HCT116 (cell line): ENCODE data around the gene ABHD16A. TPM values are rescaled to one million over a fixed set of nuclear protein-coding genes. Genes with fewer than 3 reads are reported as not detected.

ENCODE experiments used
- ATAC-seq: fragments of 200-7000 bp; cut with Tn5 transposase; 2 replicates; pipeline ENCODE4 v1.9.1; 2020; ENCODE audit warnings: mild to moderate bottlenecking, moderate library complexity
- BruUV-seq: library from RNA; stranded (reverse); fragments of 400-500 nt; replicated peaks from 2 replicates; lab custom pipeline; 2021; lab: Mats Ljungman, UMichigan
- CTCF ChIA-PET: fragments of 300-600 bp; sonication (Branson Sonifier 250); formaldehyde crosslinking; loops from one replicate; lab custom pipeline; 2021; ENCODE audit warnings: antibody characterized with exemption; lab: Charles Lee
- POLR2A ChIA-PET: fragments of 300-600, 350-600 bp; sonication (Branson Sonifier 250); formaldehyde crosslinking; loops from one replicate; lab custom pipeline; 2021; ENCODE audit warnings: antibody characterized with exemption; lab: Charles Lee
- RAD21 ChIA-PET, 2 experiments: fragments of 300-600 bp; sonication (Branson Sonifier 250); formaldehyde crosslinking; loops; one replicate each; lab custom pipeline; 2023; ENCODE audit warnings: low total read pairs in 2 of 2; ENCODE audit not compliant: uncharacterized antibody in 2 of 2, unreplicated experiment in 2 of 2, low non-redundant PET in 1 of 2; lab: Charles Lee
- DNase-seq: peaks from one replicate; pipeline ENCODE4 v3.0.0-alpha.2; 2010; ENCODE audit warnings: low read depth, low spot score
- H2AFZ ChIP-seq: fragments of 200-600 bp; shearing (Covaris generic), sonication (generic); 2 replicates; pipeline ENCODE4 v1.6.1; 2017; ENCODE audit warnings: low read depth, mixed run types, mixed read lengths, antibody characterized with exemption, low read length; ENCODE audit not compliant: poor library complexity, severe bottlenecking
- H3K27ac ChIP-seq: 2 replicates; pipeline ENCODE4 v1.5.1; 2012; ENCODE audit warnings: low read depth, low read length
- H3K27me3 ChIP-seq: fragments of 200-600 bp; sonication (generic); 2 replicates; pipeline ENCODE4 v1.6.1; 2016; ENCODE audit warnings: mixed run types, low read length, mixed read lengths; ENCODE audit not compliant: insufficient read depth
- H3K36me3 ChIP-seq, 2 experiments: fragments of 200-500 bp in 1 of 2; fragments of 200-600 bp in 1 of 2; sonication (Bioruptor generic) in 1 of 2; sonication (generic) in 1 of 2; 2 replicates each; pipeline versions ENCODE4 v1.5.1 to v1.6.1; 2014 to 2016; ENCODE audit warnings: low read length in 2 of 2, inconsistent platforms in 1 of 2, mixed read lengths in 1 of 2, mixed run types in 1 of 2; ENCODE audit not compliant: insufficient read depth in 2 of 2, control insufficient read depth in 1 of 2
- H3K4me1 ChIP-seq, 2 experiments: fragments of 200-600 bp in 1 of 2; sonication (generic) in 1 of 2; 2 replicates each; pipeline versions ENCODE4 v1.5.1 to v1.6.1; 2012 to 2017; ENCODE audit warnings: low read length in 2 of 2, inconsistent platforms in 1 of 2, mild to moderate bottlenecking in 1 of 2, mixed read lengths in 1 of 2, mixed run types in 1 of 2, moderate library complexity in 1 of 2; ENCODE audit not compliant: insufficient read depth in 2 of 2, control insufficient read depth in 1 of 2
- H3K4me2 ChIP-seq: fragments of 200-600 bp; sonication (generic); 2 replicates; pipeline ENCODE4 v1.6.1; 2017; ENCODE audit warnings: mixed run types, low read length, mixed read lengths
- H3K4me3 ChIP-seq, 2 experiments: fragments of 200-600 bp in 1 of 2; sonication (generic) in 1 of 2; replicated peaks in 1 of 2; 2 replicates each; pipeline ENCODE4 v1.5.1; 2011 to 2016; ENCODE audit warnings: low read length in 2 of 2, control low read depth in 1 of 2, low read depth in 1 of 2, mild to moderate bottlenecking in 1 of 2, mixed read lengths in 1 of 2, mixed run types in 1 of 2
- H3K79me2 ChIP-seq: fragments of 200-600 bp; sonication (generic); 2 replicates; pipeline ENCODE4 v1.6.1; 2017; ENCODE audit warnings: mild to moderate bottlenecking, mixed run types, low read length, moderate library complexity, mixed read lengths; ENCODE audit not compliant: insufficient read depth
- H3K9ac ChIP-seq: fragments of 200-600 bp; sonication (generic); 2 replicates; pipeline ENCODE4 v1.6.1; 2016; ENCODE audit warnings: low read length, mixed read lengths
- H3K9me2 ChIP-seq: fragments of 200-600 bp; sonication (generic), shearing (Covaris generic); 2 replicates; pipeline ENCODE4 v1.6.1; 2017; ENCODE audit warnings: mixed run types, mild to moderate bottlenecking, moderate library complexity; ENCODE audit not compliant: insufficient read depth
- H3K9me3 ChIP-seq, 2 experiments: fragments of 200-500 bp in 1 of 2; fragments of 200-600 bp in 1 of 2; sonication (Bioruptor generic) in 1 of 2; sonication (generic) in 1 of 2; 2 replicates each; pipeline ENCODE4 v1.6.1; 2014 to 2017; ENCODE audit warnings: low read length in 2 of 2, mixed read lengths in 2 of 2, inconsistent platforms in 1 of 2, low read depth in 1 of 2, mild to moderate bottlenecking in 1 of 2, mixed run types in 1 of 2, moderate library complexity in 1 of 2; ENCODE audit not compliant: control insufficient read depth in 1 of 2, insufficient read depth in 1 of 2
- H4K20me1 ChIP-seq: fragments of 200-600 bp; sonication (generic), shearing (Covaris generic); 2 replicates; pipeline ENCODE4 v1.6.1; 2017; ENCODE audit warnings: mixed run types, mild to moderate bottlenecking, moderate library complexity; ENCODE audit not compliant: insufficient read depth
- CBX3 ChIP-seq: IDR thresholded peaks from 2 replicates; pipeline ENCODE4 v1.6.1; 2012; ENCODE audit warnings: low read depth
- CEBPB ChIP-seq: IDR thresholded peaks from 2 replicates; pipeline ENCODE4 v1.6.1; 2012; ENCODE audit warnings: low read depth
- EGR1 ChIP-seq: IDR thresholded peaks from 2 replicates; pipeline ENCODE4 v1.6.1; 2012; ENCODE audit warnings: low read depth
- ELF1 ChIP-seq: IDR thresholded peaks from 2 replicates; pipeline ENCODE4 v1.6.1; 2012; ENCODE audit warnings: low read depth, borderline replicate concordance
- EZH2 ChIP-seq: fragments of 200-600 bp; sonication (generic); IDR thresholded peaks from 2 replicates; pipeline ENCODE4 v1.6.1; 2017; ENCODE audit warnings: antibody characterized with exemption, mixed run types
- EZH2phosphoT487 ChIP-seq: fragments of 200-600 bp; IDR thresholded peaks from 2 replicates; pipeline ENCODE4 v1.6.1; 2018; ENCODE audit warnings: antibody characterized with exemption, borderline replicate concordance
- FOSL1 ChIP-seq: IDR thresholded peaks from 2 replicates; pipeline ENCODE4 v1.6.1; 2012; ENCODE audit warnings: low read depth
- JUND ChIP-seq: IDR thresholded peaks from 2 replicates; pipeline ENCODE4 v1.6.1; 2012
- REST ChIP-seq: IDR thresholded peaks from 2 replicates; pipeline ENCODE4 v1.6.1; 2012; ENCODE audit warnings: low read depth
- SP1 ChIP-seq: IDR thresholded peaks from 2 replicates; pipeline ENCODE4 v1.6.1; 2012; ENCODE audit warnings: low read depth
- TCF7L2 ChIP-seq: IDR thresholded peaks from 2 replicates; pipeline ENCODE4 v1.7.0; 2011; ENCODE audit warnings: borderline replicate concordance, inconsistent platforms; ENCODE audit not compliant: insufficient read depth, insufficient read length; ENCODE audit errors: extremely low read depth
- YY1 ChIP-seq: IDR thresholded peaks from 2 replicates; pipeline ENCODE4 v1.6.1; 2011; ENCODE audit warnings: low read length, low read depth, moderate library complexity, mild to moderate bottlenecking; ENCODE audit not compliant: insufficient replicate concordance; ENCODE audit errors: extremely low read depth
- ZNF274 ChIP-seq: fragments of 200-500 bp; sonication (Bioruptor generic); IDR thresholded peaks from 2 replicates; pipeline ENCODE4 v1.6.1; 2014; ENCODE audit warnings: mild to moderate bottlenecking, low read depth, low read length, inconsistent platforms
- intact Hi-C: fragments of 100-400 bp; cut with micrococcal nuclease; formaldehyde crosslinking; loops from 2 replicates; pipeline ENCODE4 v1.10.0; 2022
- total RNA-seq: library from RNA; stranded (reverse); gene quantifications from one replicate; pipeline ENCODE4 v1.2.1, GENCODE V29; 2021; ENCODE audit not compliant: unreplicated experiment
- TF ChIP-seq, protein P1 (sequence below): IDR thresholded peaks from 2 replicates; pipeline ENCODE4 v1.6.1; 2012
- TF ChIP-seq, protein P2 (sequence below), 3 experiments: fragments of 200-600 bp in 1 of 3; sonication (generic) in 1 of 3; IDR thresholded peaks in 2 of 3; conservative IDR thresholded peaks in 1 of 3; 2 replicates each; pipeline ENCODE4 v1.5.1; 2012 to 2017; ENCODE audit warnings: low read depth in 2 of 3, low read length in 2 of 3, antibody characterized with exemption in 1 of 3, borderline replicate concordance in 1 of 3, control low read depth in 1 of 3, mild to moderate bottlenecking in 1 of 3, mixed read lengths in 1 of 3, mixed run types in 1 of 3, moderate library complexity in 1 of 3; ENCODE audit not compliant: insufficient read depth in 1 of 3
- TF ChIP-seq, protein P3 (sequence below): IDR thresholded peaks from 2 replicates; pipeline ENCODE4 v1.6.1; 2011; ENCODE audit warnings: mild to moderate bottlenecking, low read length, moderate library complexity; ENCODE audit not compliant: insufficient replicate concordance; ENCODE audit errors: extremely low read depth

ABHD16A gene
- total RNA-seq, 1 experiment from 2014 or later: 32.4 TPM

DNA sequence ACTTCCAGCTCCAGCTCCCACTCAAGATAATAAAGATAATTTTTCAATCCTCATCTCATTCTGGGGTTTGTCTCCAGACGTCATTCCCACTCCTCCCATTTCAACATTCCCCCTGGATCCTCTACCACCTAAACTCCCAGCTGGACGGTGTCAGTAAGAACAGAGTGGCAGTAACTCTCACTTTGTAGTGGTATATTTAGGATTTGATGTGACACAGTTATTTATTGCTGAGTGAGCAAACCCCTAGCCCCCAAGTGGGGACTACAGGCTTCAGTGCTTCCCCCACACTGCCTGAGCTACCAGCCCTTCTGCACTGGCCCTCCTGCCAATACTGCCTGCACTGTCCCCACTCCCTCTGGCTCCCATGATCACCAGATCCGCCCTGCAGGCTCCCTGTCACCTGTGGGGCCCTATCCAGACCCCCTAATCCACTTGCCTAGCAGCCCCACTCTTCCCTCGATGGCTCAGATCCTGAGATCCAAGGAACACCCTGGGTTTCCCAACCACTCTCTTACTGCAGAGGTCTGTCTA is 44.9 kb downstream of the ABHD16A start:
- no TSS peak for BruUV-seq
- H3K9ac ChIP-seq: no peak overlapping the region
- TF ChIP-seq EZH2phosphoT487 (no peak), TCF7L2 (no peak), REST (no peak), CEBPB (no peak), EGR1 (no peak), FOSL1 (no peak), CBX3 (no peak), ELF1 (no peak), ZNF274 (no peak), EZH2 (no peak), SP1 (no peak), YY1 (no peak), JUND (no peak)
- TF ChIP-seq, protein P1, sequence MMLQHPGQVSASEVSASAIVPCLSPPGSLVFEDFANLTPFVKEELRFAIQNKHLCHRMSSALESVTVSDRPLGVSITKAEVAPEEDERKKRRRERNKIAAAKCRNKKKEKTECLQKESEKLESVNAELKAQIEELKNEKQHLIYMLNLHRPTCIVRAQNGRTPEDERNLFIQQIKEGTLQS: no peak
- TF ChIP-seq, protein P2, sequence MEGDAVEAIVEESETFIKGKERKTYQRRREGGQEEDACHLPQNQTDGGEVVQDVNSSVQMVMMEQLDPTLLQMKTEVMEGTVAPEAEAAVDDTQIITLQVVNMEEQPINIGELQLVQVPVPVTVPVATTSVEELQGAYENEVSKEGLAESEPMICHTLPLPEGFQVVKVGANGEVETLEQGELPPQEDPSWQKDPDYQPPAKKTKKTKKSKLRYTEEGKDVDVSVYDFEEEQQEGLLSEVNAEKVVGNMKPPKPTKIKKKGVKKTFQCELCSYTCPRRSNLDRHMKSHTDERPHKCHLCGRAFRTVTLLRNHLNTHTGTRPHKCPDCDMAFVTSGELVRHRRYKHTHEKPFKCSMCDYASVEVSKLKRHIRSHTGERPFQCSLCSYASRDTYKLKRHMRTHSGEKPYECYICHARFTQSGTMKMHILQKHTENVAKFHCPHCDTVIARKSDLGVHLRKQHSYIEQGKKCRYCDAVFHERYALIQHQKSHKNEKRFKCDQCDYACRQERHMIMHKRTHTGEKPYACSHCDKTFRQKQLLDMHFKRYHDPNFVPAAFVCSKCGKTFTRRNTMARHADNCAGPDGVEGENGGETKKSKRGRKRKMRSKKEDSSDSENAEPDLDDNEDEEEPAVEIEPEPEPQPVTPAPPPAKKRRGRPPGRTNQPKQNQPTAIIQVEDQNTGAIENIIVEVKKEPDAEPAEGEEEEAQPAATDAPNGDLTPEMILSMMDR (IDR thresholded peaks at IDR 0.05 in 2 of 3, conservative IDR thresholded peaks at IDR 0.05 in 1 of 3; ENCODE audit: borderline replicate concordance in 1 of 3, insufficient read depth in 1 of 3, low read depth in 2 of 3, low read length in 2 of 3): no peak
- TF ChIP-seq, protein P3, sequence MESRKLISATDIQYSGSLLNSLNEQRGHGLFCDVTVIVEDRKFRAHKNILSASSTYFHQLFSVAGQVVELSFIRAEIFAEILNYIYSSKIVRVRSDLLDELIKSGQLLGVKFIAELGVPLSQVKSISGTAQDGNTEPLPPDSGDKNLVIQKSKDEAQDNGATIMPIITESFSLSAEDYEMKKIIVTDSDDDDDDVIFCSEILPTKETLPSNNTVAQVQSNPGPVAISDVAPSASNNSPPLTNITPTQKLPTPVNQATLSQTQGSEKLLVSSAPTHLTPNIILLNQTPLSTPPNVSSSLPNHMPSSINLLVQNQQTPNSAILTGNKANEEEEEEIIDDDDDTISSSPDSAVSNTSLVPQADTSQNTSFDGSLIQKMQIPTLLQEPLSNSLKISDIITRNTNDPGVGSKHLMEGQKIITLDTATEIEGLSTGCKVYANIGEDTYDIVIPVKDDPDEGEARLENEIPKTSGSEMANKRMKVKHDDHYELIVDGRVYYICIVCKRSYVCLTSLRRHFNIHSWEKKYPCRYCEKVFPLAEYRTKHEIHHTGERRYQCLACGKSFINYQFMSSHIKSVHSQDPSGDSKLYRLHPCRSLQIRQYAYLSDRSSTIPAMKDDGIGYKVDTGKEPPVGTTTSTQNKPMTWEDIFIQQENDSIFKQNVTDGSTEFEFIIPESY: no peak
- no peak overlapping the region for H2AFZ ChIP-seq
- CTCF ChIA-PET: no interaction called here
- intact Hi-C loops: no loop called here
- H3K9me2 ChIP-seq: no peaks in the 10 kb centered on the region
- H4K20me1 ChIP-seq: no peaks in the 10 kb centered on the region
- H3K4me2 ChIP-seq: no peak overlapping the region
- H3K9me3 ChIP-seq: no peaks in the 10 kb centered on the region
- ATAC-seq (no peak), DNase-seq (no peak)
- no peaks in the 10 kb centered on the region for H3K27me3 ChIP-seq
- H3K4me1 ChIP-seq: peaks cover 11 to 41% of the 10 kb centered on the region in 2 experiments; a peak in 3 of 4 replicates
- no peak overlapping the region for H3K27ac ChIP-seq
- POLR2A ChIA-PET: interaction anchor here (1.2 kb wide), 1 partner anchor 82 kb away, joined by 3 read pairs; the partner anchor contains the start of gene MSH5
- no peak overlapping the region for H3K4me3 ChIP-seq
- peaks cover 31% of the 10 kb centered on the region for H3K79me2 ChIP-seq
- peaks cover 2 to 6% of the 10 kb centered on the region in 2 experiments; a peak in 3 of 4 replicates for H3K36me3 ChIP-seq
- RAD21 ChIA-PET: no interaction called here
